ENCODE data around the gene RTN1.

DNA sequence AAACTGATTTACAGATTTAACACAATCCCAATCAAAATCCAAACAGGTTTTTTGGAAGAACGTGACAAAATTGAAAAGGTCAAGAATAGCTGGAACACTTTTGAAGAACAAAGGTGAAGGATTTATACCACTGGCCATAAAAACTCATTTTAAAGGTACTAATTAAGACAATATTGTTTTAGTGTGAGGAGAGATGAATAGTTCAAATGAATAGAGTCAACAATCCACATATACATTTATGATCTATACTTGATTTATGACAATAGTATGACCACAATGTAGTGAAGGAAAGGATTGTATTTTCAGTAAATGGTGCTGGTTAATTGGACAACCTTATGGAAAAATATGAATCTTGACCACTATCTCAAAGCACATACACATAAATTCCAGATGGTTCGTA is 323.3 kb downstream of the RTN1 start:
- TF ChIP-seq POLR2AphosphoS5 (IDR thresholded peaks at IDR 0.05) (no peak), POLR2A (IDR thresholded peaks at IDR 0.05; ENCODE audit: low read depth) (no peak), EP300 (IDR thresholded peaks at IDR 0.05) (no peak)
- TF ChIP-seq, protein P1, sequence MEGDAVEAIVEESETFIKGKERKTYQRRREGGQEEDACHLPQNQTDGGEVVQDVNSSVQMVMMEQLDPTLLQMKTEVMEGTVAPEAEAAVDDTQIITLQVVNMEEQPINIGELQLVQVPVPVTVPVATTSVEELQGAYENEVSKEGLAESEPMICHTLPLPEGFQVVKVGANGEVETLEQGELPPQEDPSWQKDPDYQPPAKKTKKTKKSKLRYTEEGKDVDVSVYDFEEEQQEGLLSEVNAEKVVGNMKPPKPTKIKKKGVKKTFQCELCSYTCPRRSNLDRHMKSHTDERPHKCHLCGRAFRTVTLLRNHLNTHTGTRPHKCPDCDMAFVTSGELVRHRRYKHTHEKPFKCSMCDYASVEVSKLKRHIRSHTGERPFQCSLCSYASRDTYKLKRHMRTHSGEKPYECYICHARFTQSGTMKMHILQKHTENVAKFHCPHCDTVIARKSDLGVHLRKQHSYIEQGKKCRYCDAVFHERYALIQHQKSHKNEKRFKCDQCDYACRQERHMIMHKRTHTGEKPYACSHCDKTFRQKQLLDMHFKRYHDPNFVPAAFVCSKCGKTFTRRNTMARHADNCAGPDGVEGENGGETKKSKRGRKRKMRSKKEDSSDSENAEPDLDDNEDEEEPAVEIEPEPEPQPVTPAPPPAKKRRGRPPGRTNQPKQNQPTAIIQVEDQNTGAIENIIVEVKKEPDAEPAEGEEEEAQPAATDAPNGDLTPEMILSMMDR (IDR thresholded peaks at IDR 0.05), result no peak
